K562 (cell line): ENCODE data around the gene CLCNKB. TPM values are rescaled to one million over a fixed set of nuclear protein-coding genes. Genes with fewer than 3 reads are reported as not detected.

Source experiments
- CREB1 ChIP-seq, 2 experiments: sonication (generic) in 1 of 2; formaldehyde crosslinking in 1 of 2; IDR thresholded peaks; 2 replicates each; pipeline versions ENCODE4 v1.6.1 to v1.8.0; 2012 to 2022; ENCODE audit warnings: inconsistent platforms in 1 of 2, mild to moderate bottlenecking in 1 of 2, missing genetic modification reagents in 1 of 2, moderate library complexity in 1 of 2
- E4F1 ChIP-seq: fragments of 250-450 bp; sonication (Bioruptor Pico); IDR thresholded peaks from 2 replicates; pipeline ENCODE4 v1.5.0; 2021; ENCODE audit warnings: mild to moderate bottlenecking, borderline replicate concordance
- IRF2 ChIP-seq: sonication (generic); formaldehyde crosslinking; IDR thresholded peaks from 2 replicates; pipeline ENCODE4 v1.8.1; 2022; ENCODE audit warnings: mild to moderate bottlenecking, missing genetic modification reagents
- NFIC ChIP-seq: fragments of 450-650 bp; IDR thresholded peaks from 2 replicates; pipeline ENCODE4 v1.6.1; 2017; ENCODE audit warnings: mild to moderate bottlenecking, inconsistent platforms
- PHF20 ChIP-seq: fragments of 450-650 bp; IDR thresholded peaks from 2 replicates; pipeline ENCODE4 v1.6.1; 2018; ENCODE audit not compliant: partially characterized antibody
- RAD21 ChIP-seq, 2 experiments: fragments of 250-450 bp in 1 of 2; fragments of 450-650 bp in 1 of 2; sonication (Bioruptor Pico) in 1 of 2; formaldehyde crosslinking in 1 of 2; IDR thresholded peaks in 1 of 2; conservative IDR thresholded peaks in 1 of 2; 2 replicates each; pipeline versions ENCODE4 v1.4.0 to v1.8.0; 2020 to 2022; ENCODE audit warnings: mild to moderate bottlenecking in 2 of 2, moderate library complexity in 1 of 2
- REST ChIP-seq, 2 experiments: fragments of 450-650 bp; formaldehyde crosslinking in 1 of 2; IDR thresholded peaks; 2 replicates each; pipeline versions ENCODE4 v1.4.0 to v1.6.1; 2014 to 2020; ENCODE audit warnings: mild to moderate bottlenecking in 2 of 2, borderline replicate concordance in 1 of 2, low read depth in 1 of 2
- RHOXF2B ChIP-seq: fragments of 250-450 bp; sonication (Bioruptor Pico); conservative IDR thresholded peaks from 2 replicates; pipeline ENCODE4 v1.5.1; 2021
- SMC3 ChIP-seq: conservative IDR thresholded peaks from 2 replicates; pipeline ENCODE4 v1.6.1; 2011; ENCODE audit warnings: low read depth, low read length, improper control_type of control experiment; ENCODE audit not compliant: insufficient read depth
- SP1 ChIP-seq: sonication (generic); formaldehyde crosslinking; IDR thresholded peaks from 2 replicates; pipeline ENCODE4 v1.8.1; 2022; ENCODE audit warnings: mild to moderate bottlenecking, missing genetic modification reagents
- STAG1 ChIP-seq: sonication (generic); formaldehyde crosslinking; IDR thresholded peaks from 2 replicates; pipeline ENCODE4 v1.5.0; 2020; ENCODE audit warnings: missing genetic modification reagents, borderline replicate concordance
- TAF9B ChIP-seq: fragments of 450-650 bp; IDR thresholded peaks from 2 replicates; pipeline ENCODE4 v1.6.1; 2018; ENCODE audit warnings: mild to moderate bottlenecking; ENCODE audit not compliant: partially characterized antibody
- ZBTB7A ChIP-seq: IDR thresholded peaks from 2 replicates; pipeline ENCODE4 v1.6.1; 2011; ENCODE audit warnings: low read depth, mild to moderate bottlenecking, low read length, moderate library complexity, borderline replicate concordance; ENCODE audit not compliant: control insufficient read depth
- polyA plus RNA-seq, 8 experiments: library from polyadenylated mRNA; depleted of rRNA in 4 of 8; stranded (reverse) in 5 of 8; unstranded in 3 of 8; fragments of >200 nt; fragmentation: Nextera tagmentation in 2 of 8; fragmentation: Illumina TruSeq in 1 of 8; extraction: Ambion mirVana in 2 of 8; extraction: Trizol in 1 of 8; gene quantifications; 2 replicates each; pipeline versions ENCODE4 v1.2.1 to v1.2.3, GENCODE V29; 2011 to 2014; ENCODE audit warnings: inconsistent platforms in 1 of 8, missing spikeins in 1 of 8
- total RNA-seq, 7 experiments: library from RNA; depleted of rRNA in 6 of 7; stranded (reverse); fragments of >200 nt in 6 of 7; fragmentation: Illumina TruSeq in 2 of 7; extraction: Trizol in 2 of 7; gene quantifications; 2 replicates each; pipeline versions ENCODE4 v1.2.1 to v1.2.3, GENCODE V29; 2011 to 2021; ENCODE audit warnings: low replicate concordance in 1 of 7

The CLCNKB gene
- total and polyA plus RNA-seq, 9 of the 15 experiments (the other 6 are each of a cell fraction or from before 2014, with no cell fraction given): 0.08 to 1.7 (median 0.64) TPM

DNA sequence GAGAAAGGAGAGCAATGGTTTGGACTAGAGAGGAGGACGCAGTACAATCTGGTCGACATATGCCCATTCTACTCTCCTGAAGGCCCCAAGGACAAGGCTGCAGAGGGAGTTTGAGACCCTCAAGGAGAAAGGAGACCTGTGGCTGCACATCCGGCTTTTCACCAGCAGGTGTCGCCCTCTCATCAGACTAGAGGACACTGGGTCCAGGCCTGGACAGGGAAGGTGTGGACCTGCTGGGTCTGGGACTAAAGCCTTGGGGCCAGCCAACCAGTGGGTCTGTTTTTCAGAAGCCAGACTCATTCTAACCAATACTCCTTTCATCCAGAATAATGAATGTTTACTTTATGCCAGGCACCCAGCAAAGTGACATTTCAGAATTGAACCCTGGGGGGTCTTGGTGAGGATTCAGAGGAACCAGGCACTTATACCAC lies 34.5 kb upstream of the CLCNKB start (continued):
- TF ChIP-seq REST (IDR thresholded peaks at IDR 0.05; ENCODE audit: borderline replicate concordance) (peak; percentile 96), REST (CRISPR knock-in tag; IDR thresholded peaks at IDR 0.05; ENCODE audit: low read depth) (no peak), E4F1 (CRISPR knock-in tag) (no peak), PHF20 (no peak), STAG1 (CRISPR knock-in tag) (peak; percentile 88; the same call in 1 of the 2 replicates), ZBTB7A (peak; percentile 84), NFIC (0 out of 2 replicates have a peak, but pooled peaks have one; percentile 21), SP1 (peak; percentile 83), CREB1 (IDR thresholded peaks at IDR 0.05) (no peak), CREB1 (CRISPR knock-in tag; IDR thresholded peaks at IDR 0.05) (no peak), TAF9B (no peak), RAD21 (CRISPR knock-in tag; conservative IDR thresholded peaks at IDR 0.05 in 1 of 2, IDR thresholded peaks at IDR 0.05 in 1 of 2) (peak; percentile 98 to 100), RHOXF2B (CRISPR knock-in tag) (no peak), SMC3 (peak; percentile 99), IRF2 (CRISPR knock-in tag) (no peak)
